C4-2B (cell line): ENCODE data around the gene HDAC4.

Experiments
- CTCF ChIP-seq: fragments of 450-650 bp; conservative IDR thresholded peaks from 2 replicates; pipeline ENCODE4 v1.5.1; 2017; ENCODE audit warnings: mild to moderate bottlenecking
- ZFX ChIP-seq: fragments of 450-650 bp; IDR thresholded peaks from 2 replicates; pipeline ENCODE4 v1.6.1; 2017

- no peak for TF ChIP-seq CTCF
- TF ChIP-seq ZFX, result no peak
These were observed 55.6 kb downstream of the HDAC4 start for GRCh38 chr2:239345251-239345650.
